Fibroblast of mammary gland (primary cell): ENCODE data around the gene RNF41.

Source experiments
- DNase-seq: peaks from one replicate; pipeline ENCODE4 v3.0.0-alpha.2; 2010; ENCODE audit warnings: low read depth
- H3K4me3 ChIP-seq: 2 replicates; pipeline ENCODE4 v1.5.1; 2011; ENCODE audit warnings: low read depth, mild to moderate bottlenecking, low read length, moderate library complexity; ENCODE audit not compliant: control insufficient read depth
- CTCF ChIP-seq: conservative IDR thresholded peaks from 2 replicates; pipeline ENCODE4 v1.5.1; 2011; ENCODE audit warnings: low read depth, low read length, inconsistent platforms; ENCODE audit not compliant: control insufficient read depth, insufficient read depth

Gene RNF41

GRCh38 chr12:56192582-56192981 is 29.1 kb downstream of the RNF41 start:
- no peak for DNase-seq
- no peak for TF ChIP-seq CTCF
- no peak overlapping the region for H3K4me3 ChIP-seq

GRCh38 chr12:56190695-56191155 is 31.0 kb downstream of the RNF41 start:
- TF ChIP-seq CTCF: no peak
- H3K4me3 ChIP-seq: peak overlapping the region; percentile 98
- DNase-seq: peak; percentile 36

GRCh38 chr12:56189918-56190694 is 31.6 kb downstream of the RNF41 start:
- peak; percentile 87 for DNase-seq
- H3K4me3 ChIP-seq: peak overlapping the region; percentile 98
- no peak for TF ChIP-seq CTCF

GRCh38 chr12:56189099-56189917 is 32.4 kb downstream of the RNF41 start, which contains the start of gene SMARCC2:
SMARCC2 (minus strand) TSS chr12:56189483; CDS start chr12:56189461, 22 bp downstream.
- peak within 1 kb of the TSS; percentile 98 for H3K4me3 ChIP-seq
- TF ChIP-seq CTCF: peak; percentile 53
- DNase-seq: peak; percentile 85

- TF ChIP-seq CTCF: no peak
- no peak for DNase-seq
- H3K4me3 ChIP-seq: peak overlapping the region; percentile 79
Observed at GRCh38 chr12:56188778-56189098, 33.0 kb downstream of the RNF41 start.

GRCh38 chr12:56188131-56188777 is 33.5 kb downstream of the RNF41 start:
- TF ChIP-seq CTCF: no peak
- peak overlapping the region; percentile 79 for H3K4me3 ChIP-seq
- no peak for DNase-seq
